SHP77 (cell line): ENCODE data around the gene PTPRO.

ENCODE experiments used
- DNase-seq, 2 experiments: peaks; one replicate each; lab custom pipeline; 2025; lab: John Stamatoyannopoulos, UW

Gene PTPRO

DNA sequence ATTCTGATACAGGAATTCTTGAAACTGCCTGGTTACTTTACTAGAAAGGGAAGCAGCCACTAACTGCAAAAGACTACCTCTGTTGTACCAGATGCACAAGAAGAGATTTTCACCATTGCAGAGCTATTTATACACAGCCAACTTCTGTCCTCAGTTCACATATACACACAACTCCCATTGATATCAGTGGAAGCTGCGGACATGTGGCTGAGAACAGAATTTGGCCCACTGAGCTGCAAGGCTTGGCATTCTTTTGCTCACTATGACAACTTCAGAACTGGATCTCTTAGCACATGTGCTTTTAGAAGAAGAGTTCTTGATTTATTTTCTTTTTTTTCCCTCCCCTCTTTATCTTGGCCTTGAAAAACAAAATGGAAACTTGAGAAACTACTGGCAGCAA, 28.3 kb downstream of the PTPRO start:
- DNase-seq, result no peak

- DNase-seq, result no peak
Measured at GRCh38 chr12:15355766-15356165, 33.5 kb downstream of the PTPRO start.

DNA sequence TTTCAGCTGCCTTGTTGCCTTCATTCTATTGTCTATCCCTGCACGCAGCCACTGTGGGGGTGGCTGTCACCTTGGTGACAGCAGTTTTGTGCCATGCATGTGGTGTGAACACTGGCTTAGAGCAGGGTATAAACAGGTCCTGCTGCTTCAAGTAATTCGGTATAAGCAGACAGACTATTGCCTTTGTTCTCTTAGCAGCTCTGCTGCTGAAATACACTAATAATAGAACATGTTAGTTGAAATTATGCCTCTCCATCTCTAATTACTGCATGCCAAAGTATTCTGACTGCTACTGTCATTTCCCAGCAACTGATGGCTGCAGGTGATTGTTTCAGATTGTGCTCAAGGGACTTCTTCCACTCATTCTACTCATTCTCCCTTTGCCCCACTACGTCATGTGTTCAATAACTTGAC, 34.6 kb downstream of the PTPRO start:
- DNase-seq, result peak; percentile 14 to 39

- DNase-seq, result no peak
Measured at GRCh38 chr12:15364221-15365160, 42.2 kb downstream of the PTPRO start.

GRCh38 chr12:15368812-15369211, 46.5 kb downstream of the PTPRO start:
- DNase-seq, result no peak

DNA sequence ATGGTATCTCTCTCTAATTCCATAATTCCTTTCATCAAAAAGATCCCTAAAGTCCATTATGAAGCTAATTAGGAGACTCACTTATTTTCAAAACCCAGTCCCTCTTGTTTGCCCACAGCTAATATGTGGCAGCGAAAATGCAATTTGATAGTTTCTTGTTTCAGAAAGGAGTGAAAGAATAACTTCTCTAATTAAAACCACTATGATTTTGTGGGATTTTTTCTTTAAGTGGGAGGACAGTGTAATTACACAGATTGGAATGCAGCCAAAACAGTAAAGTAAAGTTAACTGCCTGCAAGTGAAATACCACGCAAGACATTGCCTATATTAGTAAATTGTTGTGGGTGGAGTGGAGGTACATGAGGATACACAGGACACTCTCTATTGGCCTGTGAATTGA, 50.0 kb downstream of the PTPRO start:
- DNase-seq, result no peak

- no peak for DNase-seq
Measured at GRCh38 chr12:15387772-15388171, 65.5 kb downstream of the PTPRO start.

GRCh38 chr12:15389561-15389960, 67.3 kb downstream of the PTPRO start:
- no peak for DNase-seq

DNA sequence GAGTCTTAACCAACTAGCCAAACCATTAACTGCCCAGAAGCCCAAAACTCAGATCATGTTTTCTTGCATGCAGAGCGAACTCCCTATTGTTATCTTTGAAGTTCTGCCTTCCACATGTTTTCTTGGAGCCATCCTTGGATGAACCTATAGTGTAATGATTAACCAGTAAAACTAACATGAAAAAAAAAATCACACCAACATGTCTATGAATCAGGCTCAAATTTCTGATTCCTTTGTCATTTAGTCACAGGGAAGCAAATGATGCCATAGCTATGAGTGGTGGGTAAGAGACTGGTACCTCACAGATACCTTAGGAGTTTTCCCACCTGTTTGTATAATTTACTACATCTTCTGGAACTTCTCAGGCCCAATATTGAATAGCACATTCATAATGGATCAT, 70.7 kb downstream of the PTPRO start:
- DNase-seq, result no peak

DNA sequence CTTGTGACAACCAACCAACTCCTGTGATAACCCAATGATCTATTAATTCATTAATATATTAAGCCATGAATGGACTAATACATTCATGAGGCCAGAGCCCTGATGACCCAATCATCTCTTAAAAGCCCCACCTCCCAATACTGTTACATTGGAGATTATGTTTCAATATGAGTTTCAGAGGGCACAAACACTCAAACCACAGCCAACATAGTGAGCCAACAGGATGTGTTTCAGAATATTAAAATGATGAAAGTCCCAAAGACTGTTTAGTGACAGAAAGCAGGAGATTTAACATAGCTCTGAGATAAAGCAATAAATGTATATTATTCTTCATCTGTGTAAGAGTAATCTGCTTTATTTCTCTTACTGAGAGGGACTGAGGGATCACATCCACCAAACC, 71.7 kb downstream of the PTPRO start:
- no peak for DNase-seq

DNA sequence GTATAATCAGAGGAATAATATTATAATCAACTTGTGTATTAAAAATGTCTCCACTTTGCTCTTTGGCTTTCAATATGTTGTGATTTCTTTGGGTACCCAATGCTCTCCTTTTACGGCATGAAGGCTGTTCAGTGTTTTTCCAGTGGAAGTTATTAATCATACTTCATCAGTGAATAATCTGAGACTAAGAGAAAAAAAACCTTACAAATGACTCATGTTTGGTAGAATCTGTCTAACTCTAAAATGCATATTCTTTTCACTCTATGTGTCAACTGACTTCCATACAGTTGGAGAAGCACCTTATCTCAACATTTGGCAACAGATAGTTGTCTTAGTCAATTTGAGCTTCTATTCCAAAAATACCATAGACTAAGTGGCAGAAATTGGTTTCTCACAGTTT, 82.2 kb downstream of the PTPRO start:
- DNase-seq, result no peak

DNA sequence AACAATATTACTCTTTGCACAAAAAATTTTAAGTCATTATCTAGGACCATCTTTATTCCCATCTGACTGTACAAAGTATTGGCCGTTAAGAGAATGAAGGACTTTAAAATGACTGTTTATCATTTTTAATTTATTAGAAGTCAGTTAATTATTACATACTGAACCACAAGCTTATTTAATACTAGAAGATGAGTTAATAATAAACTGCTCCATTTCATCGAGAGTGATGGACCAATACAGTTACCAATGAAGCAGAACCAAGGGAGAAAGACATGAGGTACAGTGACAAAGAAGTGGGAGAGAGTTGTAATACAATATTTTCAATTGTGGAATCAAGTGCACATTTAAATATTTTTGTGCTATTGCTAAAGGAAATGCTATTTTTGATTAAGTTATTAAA, 83.3 kb downstream of the PTPRO start:
- DNase-seq, result no peak

GRCh38 chr12:15407025-15407424, 84.7 kb downstream of the PTPRO start:
- no peak for DNase-seq

DNA sequence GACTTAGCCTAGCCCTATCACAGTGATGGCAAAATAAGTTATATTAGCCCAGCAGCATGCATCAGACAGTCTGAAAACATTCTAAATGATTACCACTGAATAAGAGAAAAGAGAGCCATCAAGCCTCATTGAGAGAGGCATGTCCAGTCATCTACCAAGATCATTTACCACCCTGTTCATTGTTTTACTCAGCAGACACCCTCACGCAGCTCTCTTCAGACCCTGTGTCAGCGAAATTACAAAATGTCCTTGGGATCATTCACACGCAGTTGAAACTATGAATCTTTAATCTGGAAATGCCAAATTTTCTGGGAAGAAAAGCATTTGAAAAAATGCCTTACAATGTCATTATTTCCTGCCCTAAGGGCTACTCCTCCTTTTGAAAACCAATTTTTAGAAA, 89.5 kb downstream of the PTPRO start:
- no peak for DNase-seq

- DNase-seq, result no peak
Measured at GRCh38 chr12:15417691-15418090, 95.4 kb downstream of the PTPRO start.

DNA sequence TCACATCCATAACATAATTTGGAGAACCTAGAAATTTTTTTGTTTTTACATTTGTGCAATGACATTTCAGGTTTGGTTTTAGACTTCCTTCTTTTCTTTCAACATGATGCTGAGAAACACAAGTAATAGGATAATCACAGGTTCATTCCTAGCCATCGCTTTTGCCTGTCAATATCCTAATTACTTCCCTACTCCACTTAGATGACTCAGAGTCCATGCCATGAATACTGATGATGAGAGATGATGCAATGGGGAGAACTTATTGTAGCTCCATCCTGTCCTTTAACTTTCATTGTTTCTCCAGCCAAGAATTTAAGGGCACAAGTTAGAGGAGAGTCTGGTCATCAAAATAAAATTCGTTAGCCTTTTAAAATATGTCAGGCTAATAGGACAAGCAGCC, 101.3 kb downstream of the PTPRO start:
- DNase-seq, result no peak

- no peak for DNase-seq
Measured at GRCh38 chr12:15427913-15428312, 105.6 kb downstream of the PTPRO start.

GRCh38 chr12:15428632-15429031, 106.3 kb downstream of the PTPRO start:
- no peak for DNase-seq

DNA sequence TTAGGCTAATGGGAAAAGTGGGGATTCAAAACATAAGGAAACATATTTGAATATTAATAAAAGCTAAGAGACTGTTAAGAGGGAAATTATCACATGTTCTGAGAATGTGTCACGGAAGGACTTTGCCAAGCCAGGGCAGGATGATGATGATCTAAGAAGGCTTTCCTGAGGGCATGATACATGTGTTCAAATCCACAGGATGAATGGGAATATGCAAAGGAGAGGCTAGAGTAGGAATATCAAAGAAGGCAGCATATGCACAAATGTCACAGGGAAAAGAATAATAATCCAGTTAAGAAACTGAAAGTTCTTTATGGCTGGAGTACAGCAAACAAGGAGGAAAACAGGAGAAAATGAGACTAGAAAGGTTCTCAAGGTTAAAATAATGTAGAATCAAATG, 107.0 kb downstream of the PTPRO start:
- no peak for DNase-seq

- DNase-seq, result no peak
Measured at GRCh38 chr12:15435597-15435996, 113.3 kb downstream of the PTPRO start.

- DNase-seq, result no peak
Measured at GRCh38 chr12:15439459-15439858, 117.2 kb downstream of the PTPRO start.

GRCh38 chr12:15443050-15443449, 120.7 kb downstream of the PTPRO start:
- DNase-seq, result no peak

DNA sequence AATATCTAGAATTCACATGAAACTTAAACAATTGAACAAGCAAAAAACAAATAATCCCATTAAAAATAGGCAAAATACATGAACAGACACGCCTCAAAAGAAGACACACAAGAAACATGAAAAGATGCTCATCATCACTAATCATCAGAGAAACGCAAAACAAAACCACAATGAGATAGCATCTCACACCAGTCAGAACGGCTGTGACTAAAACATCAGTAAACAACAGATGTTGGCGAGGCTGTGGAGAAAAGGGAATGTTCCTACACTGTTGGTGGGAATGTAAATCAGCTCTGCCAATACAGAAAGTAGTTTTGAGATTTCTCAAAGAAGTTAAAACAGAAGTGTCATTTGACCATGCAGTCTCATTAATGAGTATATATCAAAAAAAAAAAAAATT, 121.3 kb downstream of the PTPRO start:
- DNase-seq, result no peak

DNA sequence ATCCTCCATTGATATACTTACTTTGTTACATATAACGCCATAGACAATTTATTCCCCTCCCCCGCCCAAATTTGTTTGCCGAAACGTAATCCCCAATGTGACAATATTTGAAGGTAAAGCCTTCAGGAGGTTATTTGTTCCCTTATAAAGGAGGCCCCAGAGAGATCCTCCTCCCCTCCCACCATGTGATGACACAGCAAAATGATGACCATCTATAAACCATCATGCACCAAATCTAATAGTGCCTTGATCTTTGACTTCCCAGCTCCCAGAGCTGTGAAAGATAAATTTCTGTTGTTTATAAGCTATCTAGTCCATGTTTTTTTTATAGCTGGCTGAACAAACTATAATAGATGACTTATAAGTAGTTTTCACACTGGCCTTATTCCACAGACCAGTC, 122.2 kb downstream of the PTPRO start:
- DNase-seq, result no peak
